ENCODE data around the gene GAPDH. TPM values are rescaled to one million over a fixed set of nuclear protein-coding genes. Genes with fewer than 3 reads are reported as not detected.
"Not testable (repeated sequence)": the region's sequence is repeated elsewhere in the genome, so short reads cannot be mapped to it uniquely, and the experiment has no call there.

GAPDH gene
- total RNA-seq, 2 donors from 2014 or later, result 5,900 to 8,209 TPM

DNA sequence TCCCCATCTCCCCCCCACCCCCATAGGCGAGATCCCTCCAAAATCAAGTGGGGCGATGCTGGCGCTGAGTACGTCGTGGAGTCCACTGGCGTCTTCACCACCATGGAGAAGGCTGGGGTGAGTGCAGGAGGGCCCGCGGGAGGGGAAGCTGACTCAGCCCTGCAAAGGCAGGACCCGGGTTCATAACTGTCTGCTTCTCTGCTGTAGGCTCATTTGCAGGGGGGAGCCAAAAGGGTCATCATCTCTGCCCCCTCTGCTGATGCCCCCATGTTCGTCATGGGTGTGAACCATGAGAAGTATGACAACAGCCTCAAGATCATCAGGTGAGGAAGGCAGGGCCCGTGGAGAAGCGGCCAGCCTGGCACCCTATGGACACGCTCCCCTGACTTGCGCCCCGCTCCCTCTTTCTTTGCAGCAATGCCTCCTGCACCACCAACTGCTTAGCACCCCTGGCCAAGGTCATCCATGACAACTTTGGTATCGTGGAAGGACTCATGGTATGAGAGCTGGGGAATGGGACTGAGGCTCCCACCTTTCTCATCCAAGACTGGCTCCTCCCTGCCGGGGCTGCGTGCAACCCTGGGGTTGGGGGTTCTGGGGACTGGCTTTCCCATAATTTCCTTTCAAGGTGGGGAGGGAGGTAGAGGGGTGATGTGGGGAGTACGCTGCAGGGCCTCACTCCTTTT lies 2.7 kb downstream of the GAPDH start:
- Mint-ChIP-seq H3K9me3 (no peaks in the 10 kb centered on the region), H3K27ac (peak overlapping the region; percentile 96 to 99), H3K36me3 (peaks cover 51 to 57% of the 10 kb centered on the region in 2 donors)
- no peak for DNase-seq (ENCODE audit: low spot score in 2 of 2)
- ATAC-seq, result no peak

DNA sequence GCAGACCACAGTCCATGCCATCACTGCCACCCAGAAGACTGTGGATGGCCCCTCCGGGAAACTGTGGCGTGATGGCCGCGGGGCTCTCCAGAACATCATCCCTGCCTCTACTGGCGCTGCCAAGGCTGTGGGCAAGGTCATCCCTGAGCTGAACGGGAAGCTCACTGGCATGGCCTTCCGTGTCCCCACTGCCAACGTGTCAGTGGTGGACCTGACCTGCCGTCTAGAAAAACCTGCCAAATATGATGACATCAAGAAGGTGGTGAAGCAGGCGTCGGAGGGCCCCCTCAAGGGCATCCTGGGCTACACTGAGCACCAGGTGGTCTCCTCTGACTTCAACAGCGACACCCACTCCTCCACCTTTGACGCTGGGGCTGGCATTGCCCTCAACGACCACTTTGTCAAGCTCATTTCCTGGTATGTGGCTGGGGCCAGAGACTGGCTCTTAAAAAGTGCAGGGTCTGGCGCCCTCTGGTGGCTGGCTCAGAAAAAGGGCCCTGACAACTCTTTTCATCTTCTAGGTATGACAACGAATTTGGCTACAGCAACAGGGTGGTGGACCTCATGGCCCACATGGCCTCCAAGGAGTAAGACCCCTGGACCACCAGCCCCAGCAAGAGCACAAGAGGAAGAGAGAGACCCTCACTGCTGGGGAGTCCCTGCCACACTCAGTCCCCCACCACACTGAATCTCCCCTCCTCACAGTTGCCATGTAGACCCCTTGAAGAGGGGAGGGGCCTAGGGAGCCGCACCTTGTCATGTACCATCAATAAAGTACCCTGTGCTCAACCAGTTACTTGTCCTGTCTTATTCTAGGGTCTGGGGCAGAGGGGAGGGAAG lies 3.5 kb downstream of the GAPDH start:
- peak overlapping the region; percentile 96 to 99 for H3K27ac Mint-ChIP-seq
- not testable (repeated sequence) for H3K9me3 Mint-ChIP-seq, ATAC-seq
- peaks cover 48 to 50% of the 10 kb centered on the region in 2 donors for H3K36me3 Mint-ChIP-seq
- peak; percentile 81 to 83 for DNase-seq (ENCODE audit: low spot score in 2 of 2)

DNA sequence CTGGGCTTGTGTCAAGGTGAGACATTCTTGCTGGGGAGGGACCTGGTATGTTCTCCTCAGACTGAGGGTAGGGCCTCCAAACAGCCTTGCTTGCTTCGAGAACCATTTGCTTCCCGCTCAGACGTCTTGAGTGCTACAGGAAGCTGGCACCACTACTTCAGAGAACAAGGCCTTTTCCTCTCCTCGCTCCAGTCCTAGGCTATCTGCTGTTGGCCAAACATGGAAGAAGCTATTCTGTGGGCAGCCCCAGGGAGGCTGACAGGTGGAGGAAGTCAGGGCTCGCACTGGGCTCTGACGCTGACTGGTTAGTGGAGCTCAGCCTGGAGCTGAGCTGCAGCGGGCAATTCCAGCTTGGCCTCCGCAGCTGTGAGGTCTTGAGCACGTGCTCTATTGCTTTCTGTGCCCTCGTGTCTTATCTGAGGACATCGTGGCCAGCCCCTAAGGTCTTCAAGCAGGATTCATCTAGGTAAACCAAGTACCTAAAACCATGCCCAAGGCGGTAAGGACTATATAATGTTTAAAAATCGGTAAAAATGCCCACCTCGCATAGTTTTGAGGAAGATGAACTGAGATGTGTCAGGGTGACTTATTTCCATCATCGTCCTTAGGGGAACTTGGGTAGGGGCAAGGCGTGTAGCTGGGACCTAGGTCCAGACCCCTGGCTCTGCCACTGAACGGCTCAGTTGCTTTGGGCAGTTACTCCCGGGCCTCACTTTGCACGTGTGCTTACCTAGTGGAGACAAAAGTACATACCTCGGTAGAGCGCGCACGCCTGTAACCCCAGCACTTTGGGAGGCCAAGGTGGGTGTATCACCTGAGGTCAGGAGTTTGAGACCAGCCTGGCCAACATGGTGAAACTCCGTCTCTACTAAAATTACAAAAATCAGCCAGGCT lies 4.3 kb downstream of the GAPDH start:
- no peaks in the 10 kb centered on the region for H3K9me3 Mint-ChIP-seq
- peaks cover 41 to 42% of the 10 kb centered on the region in 2 donors for H3K36me3 Mint-ChIP-seq
- H3K27ac Mint-ChIP-seq, result peak overlapping the region; percentile 96 to 99
- ATAC-seq (no peak), DNase-seq (ENCODE audit: low spot score in 2 of 2) (peak in 1 of 2 donors; percentile 37)

DNA sequence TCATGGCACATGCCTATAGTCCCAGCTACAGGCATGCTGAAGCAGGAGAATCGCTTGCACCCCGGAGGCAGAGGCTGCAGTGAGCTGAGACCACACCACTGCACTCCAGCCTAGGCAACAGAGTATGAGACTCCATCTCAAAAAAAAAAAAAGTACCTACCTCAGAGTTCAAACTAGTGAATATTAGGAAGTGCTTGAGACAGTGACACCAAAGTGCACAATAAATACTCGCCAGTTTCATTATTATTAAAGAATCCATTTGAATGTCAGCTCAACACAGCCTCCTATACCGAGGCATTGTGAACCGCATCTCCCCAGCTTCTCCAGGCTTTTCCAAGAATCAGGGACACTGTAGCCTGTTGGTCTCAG lies 5.0 kb downstream of the GAPDH start:
- peak overlapping the region; percentile 96 to 99 for H3K27ac Mint-ChIP-seq
- no peak for DNase-seq (ENCODE audit: low spot score in 2 of 2)
- ATAC-seq, result peak in 1 of 2 donors; percentile 0
- H3K36me3 Mint-ChIP-seq, result peaks cover 36% of the 10 kb centered on the region in 2 donors
- no peaks in the 10 kb centered on the region for H3K9me3 Mint-ChIP-seq

DNA sequence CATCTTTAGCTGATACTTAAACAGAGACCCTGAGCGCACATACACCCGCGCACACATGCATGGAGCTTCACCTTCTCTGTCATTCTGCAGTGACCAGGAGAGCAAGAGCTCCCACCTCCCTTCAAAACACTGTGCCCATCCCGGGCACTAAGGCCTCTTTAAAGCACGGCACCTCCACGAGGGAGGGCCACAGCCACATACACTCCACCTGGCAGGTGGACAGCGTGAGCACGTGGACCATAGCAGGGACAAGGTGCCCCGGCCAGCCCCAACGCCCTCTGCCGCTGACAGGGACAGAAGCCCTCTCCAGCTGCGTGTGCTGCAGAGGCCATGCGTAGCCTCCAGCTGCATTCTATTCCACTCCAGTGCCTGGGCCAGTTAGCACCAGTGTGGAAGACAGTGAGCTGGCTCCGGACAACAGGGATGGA lies 5.4 kb downstream of the GAPDH start:
- peaks cover 34 to 35% of the 10 kb centered on the region in 2 donors for H3K36me3 Mint-ChIP-seq
- peak in 1 of 2 donors; percentile 14 for ATAC-seq
- DNase-seq (ENCODE audit: low spot score in 2 of 2), result no peak
- H3K9me3 Mint-ChIP-seq, result no peaks in the 10 kb centered on the region
- H3K27ac Mint-ChIP-seq, result peak overlapping the region; percentile 96 to 99

DNA sequence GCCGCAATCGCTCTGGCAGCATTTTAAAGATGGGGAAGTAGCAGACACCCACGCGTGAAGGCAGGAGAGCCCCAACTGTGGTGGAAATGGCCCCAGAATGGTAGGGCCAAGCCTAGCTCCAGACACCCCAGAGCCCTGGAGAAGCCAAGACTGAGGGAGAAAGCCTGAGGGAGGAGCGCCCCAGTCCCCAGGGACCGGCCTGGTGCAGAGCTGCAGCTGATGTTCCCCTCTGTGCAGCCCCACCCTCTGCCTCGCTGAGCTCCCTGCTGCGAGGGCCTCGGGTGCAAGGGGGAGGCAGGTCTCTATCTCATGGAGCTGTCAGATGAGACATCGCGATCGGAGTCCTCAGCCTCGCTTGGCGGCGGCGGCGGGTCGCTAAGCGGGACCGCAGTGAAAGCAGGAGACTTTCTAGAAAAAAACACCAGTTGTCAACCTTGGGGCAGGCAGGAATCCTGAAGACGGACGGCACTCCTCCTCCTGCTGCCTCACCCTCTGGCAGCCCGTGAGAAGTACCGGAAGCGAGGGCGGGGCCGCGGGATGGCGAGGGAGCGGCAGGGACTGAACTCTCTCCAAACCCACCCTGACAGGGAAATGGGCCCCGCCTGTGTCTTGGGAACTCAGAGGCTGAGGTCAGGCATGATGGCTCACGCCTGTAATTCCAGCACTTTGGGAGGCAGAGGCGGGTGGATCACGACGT lies 6.0 kb downstream of the GAPDH start:
- Mint-ChIP-seq H3K27ac (peak overlapping the region; percentile 96 to 99), H3K36me3 (peaks cover 27 to 29% of the 10 kb centered on the region in 2 donors), H3K9me3 (no peaks in the 10 kb centered on the region)
- ATAC-seq, result peak; percentile 43 to 54
- peak in 1 of 2 donors; percentile 54 for DNase-seq (ENCODE audit: low spot score in 2 of 2)

DNA sequence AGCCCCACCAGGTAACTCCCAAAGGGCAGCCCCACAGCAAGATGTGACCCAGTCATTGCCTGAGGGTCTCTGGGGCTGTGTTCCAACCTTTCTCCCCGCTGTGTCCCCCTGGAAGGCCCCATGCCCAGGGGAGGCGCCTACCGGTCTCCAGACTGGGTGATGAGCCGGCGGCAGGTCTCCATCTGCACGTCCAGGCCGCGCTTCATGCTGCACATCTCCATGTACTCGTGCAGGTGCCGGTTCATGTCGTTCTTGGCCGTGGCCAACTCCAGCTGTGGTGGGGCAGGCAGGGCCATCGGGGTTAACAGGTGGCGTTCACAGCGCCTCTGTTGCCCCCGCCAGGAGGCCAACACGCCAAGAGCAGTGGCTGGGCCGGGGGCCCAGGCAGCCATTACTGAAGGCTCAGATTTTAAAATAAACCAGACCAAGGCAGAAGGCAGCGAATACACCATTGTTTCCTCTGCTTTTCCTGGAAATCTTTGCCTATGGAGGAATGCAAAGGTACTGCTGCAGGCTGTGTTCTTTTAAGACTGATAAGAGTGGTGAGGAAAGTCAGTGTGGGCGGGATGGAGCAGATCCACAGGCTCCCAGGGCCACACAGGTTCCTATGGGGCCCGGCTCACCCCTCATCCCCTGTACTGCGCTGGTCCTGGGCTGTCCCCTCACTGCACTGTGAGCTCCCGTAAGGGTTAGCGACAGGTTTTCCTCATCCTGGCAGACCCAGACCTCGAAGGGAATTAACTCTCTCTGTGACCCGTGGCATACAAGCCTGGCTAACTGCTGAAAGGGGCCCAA lies 7.3 kb downstream of the GAPDH start:
- DNase-seq (ENCODE audit: low spot score in 2 of 2) (no peak), ATAC-seq (no peak)
- H3K27ac Mint-ChIP-seq, result peak overlapping the region in 1 of 2 donors; percentile 96
- no peaks in the 10 kb centered on the region for H3K9me3 Mint-ChIP-seq
- peaks cover 15 to 17% of the 10 kb centered on the region in 2 donors for H3K36me3 Mint-ChIP-seq

DNA sequence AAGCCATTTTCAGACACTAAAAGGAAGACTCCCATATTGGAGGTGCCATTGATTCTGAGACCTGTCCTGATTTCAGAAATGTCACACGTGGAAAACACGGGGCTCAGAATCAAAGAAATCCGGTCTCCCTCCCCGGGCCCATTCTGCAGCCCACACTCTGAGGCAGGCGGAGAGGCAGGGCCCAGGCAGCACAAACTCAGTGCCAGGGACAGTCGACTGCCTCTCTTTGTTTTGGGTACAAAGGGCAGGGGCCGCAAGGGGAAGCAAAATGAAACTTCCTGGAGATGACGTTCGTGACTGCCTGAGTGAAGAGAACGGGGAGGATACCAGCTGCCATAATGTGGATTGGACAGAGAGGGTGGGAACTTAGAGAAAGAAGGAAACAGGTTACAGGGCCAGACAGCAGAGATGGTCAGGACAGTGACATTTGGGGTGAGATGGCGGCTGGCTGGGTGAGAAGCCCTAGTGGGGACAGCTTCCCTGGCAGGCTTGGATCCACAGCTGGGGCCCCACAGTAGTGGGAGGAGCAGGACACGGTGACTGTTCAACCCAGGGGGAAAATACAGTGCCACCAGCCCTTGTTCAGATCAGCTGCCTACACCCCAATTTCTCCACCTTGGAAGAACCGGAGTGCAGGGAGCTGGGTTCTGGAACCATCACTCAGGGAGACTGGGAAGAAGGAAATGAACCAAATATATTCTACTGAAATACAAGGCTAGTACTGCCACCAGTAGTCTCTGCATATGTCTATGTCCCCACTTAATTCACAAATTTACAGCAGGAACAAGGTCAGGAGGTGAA lies 8.1 kb downstream of the GAPDH start:
- Mint-ChIP-seq H3K9me3 (no peaks in the 10 kb centered on the region), H3K36me3 (peaks cover 8% of the 10 kb centered on the region in 2 donors), H3K27ac (no peak overlapping the region)
- no peak for ATAC-seq
- DNase-seq (ENCODE audit: low spot score in 2 of 2), result no peak

DNA sequence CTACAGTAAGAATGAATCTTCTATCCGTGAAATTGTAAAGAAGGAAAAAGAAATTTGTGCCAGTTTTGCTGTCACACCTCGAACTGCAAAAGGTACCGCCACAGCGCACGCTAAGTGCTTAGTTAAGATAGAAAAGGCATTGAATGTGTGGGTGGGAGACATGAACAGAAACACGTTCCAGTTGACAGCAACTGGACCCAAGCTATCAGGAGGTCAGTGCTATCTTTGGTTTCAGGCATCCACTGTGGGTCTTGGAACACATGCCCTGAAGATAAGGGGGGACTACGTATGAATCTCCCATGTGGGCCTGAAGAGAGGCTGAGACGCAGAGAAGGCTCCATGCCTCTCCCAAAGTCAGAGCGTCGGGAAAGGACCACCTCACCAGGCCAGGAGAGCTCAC lies 11.7 kb downstream of the GAPDH start:
- Mint-ChIP-seq H3K27ac (no peak overlapping the region), H3K36me3 (no peaks in the 10 kb centered on the region), H3K9me3 (no peaks in the 10 kb centered on the region)
- DNase-seq (ENCODE audit: low spot score in 2 of 2) (no peak), ATAC-seq (no peak)

DNA sequence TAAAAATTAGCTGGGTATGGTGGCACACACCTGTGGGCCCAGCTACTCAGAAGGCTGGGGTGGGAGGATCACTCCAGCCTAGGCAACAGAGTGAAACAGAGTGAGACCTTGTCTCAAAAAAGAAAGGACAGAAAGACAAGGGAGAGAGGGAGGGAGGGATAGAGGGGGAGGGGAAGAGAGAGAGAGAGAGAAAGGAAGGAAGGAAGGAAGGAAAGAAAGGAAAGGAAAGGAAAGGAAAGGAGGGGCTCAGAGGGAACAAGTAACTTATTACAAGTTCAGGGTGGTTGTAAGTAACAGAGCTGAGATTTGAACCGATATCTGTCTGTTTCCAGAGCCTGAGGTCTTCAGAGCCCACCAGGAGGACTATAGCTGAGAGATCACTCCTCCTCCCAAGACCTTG lies 13.2 kb downstream of the GAPDH start:
- ATAC-seq, result no peak
- H3K27ac Mint-ChIP-seq, result no peak overlapping the region
- H3K36me3 Mint-ChIP-seq, result peaks cover 0 to 3% of the 10 kb centered on the region in 2 donors
- no peak for DNase-seq (ENCODE audit: low spot score in 2 of 2)
- no peaks in the 10 kb centered on the region for H3K9me3 Mint-ChIP-seq

DNA sequence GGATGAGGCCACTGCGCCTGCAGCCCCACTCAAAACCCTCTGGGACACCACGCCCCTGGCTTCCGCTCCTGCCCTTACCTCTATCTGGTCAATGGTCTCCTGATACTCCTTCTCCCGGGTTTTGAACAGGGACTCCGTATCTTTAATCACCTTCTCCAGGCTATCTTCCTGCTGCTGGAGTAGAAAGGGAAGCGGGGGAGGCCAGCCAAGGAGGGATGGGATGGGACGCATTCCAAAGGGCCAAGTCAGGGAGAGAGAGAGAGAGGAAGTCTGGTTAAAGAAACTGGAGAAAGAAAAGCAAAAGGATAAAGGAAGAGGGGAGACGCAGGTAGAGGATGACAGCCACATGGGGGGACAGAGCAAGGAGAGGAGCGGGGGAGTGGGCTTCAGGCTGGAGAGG lies 13.7 kb downstream of the GAPDH start:
- H3K9me3 Mint-ChIP-seq, result no peaks in the 10 kb centered on the region
- no peak for ATAC-seq
- DNase-seq (ENCODE audit: low spot score in 2 of 2), result no peak
- H3K27ac Mint-ChIP-seq, result peak overlapping the region in 1 of 2 donors; percentile 81
- H3K36me3 Mint-ChIP-seq, result peaks cover 0 to 7% of the 10 kb centered on the region in 2 donors

DNA sequence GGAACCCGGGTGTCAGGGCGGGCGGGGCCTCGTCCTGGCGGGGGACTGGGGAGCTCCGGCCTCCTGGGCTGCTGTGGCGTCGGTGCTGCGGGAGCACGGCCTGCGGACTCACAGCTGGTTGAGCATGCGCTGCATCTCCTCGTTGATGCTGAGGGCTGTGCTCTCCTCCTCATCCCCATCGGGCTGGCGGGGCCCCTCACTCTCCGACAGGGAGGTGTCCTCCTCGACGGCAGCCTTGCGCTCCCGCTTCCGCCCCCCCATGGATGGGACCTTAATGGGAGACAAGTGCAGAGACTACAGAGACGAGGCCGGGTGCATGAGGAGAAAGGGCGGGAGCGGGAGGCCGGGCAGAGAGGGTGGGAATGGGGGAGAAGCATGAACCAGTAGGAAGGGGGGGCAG lies 14.2 kb downstream of the GAPDH start:
- no peak for ATAC-seq
- H3K36me3 Mint-ChIP-seq, result peaks cover 0 to 7% of the 10 kb centered on the region in 2 donors
- DNase-seq (ENCODE audit: low spot score in 2 of 2), result no peak
- peak overlapping the region in 1 of 2 donors; percentile 13 for H3K27ac Mint-ChIP-seq
- no peaks in the 10 kb centered on the region for H3K9me3 Mint-ChIP-seq

DNA sequence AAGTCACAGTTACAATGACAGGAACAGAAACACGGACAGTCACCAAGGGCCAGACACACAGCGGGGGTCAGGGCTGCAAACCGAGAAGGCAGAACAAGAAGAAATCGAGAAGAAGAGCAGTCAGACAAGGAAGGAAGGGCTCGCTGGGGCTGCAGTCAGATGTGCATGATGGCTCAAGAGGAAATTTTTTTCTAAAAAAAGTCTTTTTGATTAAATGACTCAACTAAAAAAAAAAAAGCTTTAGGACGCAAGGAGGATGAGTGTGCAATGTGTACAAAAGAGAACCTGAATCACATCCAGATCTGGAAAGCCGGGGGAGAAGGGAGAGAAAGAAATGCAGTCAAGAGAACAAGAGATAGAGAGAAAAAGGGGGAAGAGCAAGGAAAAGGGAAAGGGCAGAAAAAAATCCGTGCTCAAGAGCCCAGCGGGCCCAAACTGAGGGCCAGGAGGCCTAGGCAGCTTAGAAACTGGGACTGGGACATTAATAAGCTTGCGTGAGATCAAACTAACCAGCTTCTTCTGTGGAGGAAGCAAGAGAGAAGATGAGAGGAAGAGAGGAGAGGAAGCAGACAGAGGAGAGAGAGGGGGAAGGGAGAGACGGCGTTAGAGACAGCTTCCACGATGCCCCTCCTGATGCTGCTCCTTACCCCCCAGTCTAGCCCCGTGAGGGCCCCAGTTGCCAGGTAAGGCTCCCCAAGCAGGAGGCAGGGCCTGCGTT lies 14.8 kb downstream of the GAPDH start:
- Mint-ChIP-seq H3K36me3 (peaks cover 0 to 7% of the 10 kb centered on the region in 2 donors), H3K27ac (peak overlapping the region in 1 of 2 donors; percentile 50), H3K9me3 (no peaks in the 10 kb centered on the region)
- DNase-seq (ENCODE audit: low spot score in 2 of 2) (no peak), ATAC-seq (no peak)

DNA sequence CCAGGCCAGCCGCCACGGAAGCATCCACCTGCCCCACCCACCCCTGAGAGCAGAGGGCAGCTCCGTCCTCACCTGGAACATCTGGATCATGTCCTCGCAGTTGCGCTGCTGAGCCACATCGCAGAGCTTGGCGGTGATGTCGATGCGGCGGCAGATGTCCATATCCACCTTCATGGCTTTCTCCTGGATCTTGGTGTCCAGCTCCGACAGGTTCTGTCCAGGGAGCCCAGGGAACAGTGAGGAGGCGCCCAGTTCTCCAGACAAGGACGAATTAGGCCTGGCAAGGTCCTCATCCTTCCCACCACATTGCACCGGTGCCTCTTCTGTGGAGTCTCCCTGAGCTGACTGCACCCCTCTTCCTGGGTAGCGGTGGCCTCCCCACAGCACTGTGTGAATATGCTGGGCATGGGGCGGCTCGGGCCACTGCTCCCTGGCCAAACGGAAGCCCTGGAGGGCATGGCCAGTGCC lies 15.4 kb downstream of the GAPDH start:
- Mint-ChIP-seq H3K27ac (no peak overlapping the region), H3K9me3 (no peaks in the 10 kb centered on the region), H3K36me3 (peaks cover 1 to 8% of the 10 kb centered on the region in 2 donors)
- ATAC-seq, result no peak
- DNase-seq (ENCODE audit: low spot score in 2 of 2), result no peak
